ENCODE measurements around the gene NFILZ.

NFILZ gene, protein sequence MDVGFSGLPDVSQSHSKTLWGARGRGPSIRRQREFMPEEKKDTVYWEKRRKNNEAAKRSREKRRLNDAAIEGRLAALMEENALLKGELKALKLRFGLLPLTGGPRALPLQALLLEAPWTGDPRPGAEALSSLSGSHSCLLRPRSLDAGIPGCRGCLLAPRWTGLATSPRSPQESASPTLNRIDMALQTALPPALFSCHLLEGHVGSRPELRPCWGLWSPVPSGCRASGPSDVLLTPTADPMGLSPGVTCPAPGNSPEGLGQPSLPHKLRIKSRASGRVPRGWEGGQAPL

DNA sequence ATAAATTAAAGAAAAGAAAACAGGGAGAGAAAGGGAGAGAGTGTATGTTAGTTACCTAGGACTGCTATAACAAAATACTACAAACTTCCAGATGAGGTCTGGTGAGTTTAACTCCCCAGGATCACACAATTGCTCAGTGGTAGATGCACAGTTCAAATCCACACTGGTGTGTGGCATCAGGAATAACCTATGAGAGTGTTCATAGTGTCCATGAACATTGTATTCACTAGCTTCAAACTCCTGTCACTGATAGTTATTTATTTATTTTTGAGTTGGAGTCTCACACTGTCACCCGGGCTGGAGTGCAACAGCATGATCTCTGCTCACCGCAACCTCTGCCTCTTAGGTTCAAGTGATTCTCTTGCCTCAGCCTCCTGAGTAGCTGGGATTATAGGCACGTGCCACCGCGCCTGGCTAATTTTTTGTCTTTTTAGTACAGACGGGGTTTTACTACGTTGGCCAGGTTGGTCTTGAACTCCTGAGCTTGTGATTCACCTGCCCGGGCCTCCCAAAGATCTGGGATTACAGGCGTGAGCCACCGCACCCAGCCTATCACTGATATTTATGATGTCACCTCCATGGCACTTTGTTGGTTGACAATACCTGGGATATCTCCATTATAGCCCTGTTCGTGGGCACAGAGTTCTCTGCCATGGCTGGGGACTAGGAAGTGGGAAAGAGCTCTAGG lies at the start of gene NFILZ:
NFILZ (plus strand) TSS at position 638 of the 688 bp plus-strand sequence. CDS start 46,133 bp downstream, outside the sequence.
- DNase-seq, result no peak

DNA sequence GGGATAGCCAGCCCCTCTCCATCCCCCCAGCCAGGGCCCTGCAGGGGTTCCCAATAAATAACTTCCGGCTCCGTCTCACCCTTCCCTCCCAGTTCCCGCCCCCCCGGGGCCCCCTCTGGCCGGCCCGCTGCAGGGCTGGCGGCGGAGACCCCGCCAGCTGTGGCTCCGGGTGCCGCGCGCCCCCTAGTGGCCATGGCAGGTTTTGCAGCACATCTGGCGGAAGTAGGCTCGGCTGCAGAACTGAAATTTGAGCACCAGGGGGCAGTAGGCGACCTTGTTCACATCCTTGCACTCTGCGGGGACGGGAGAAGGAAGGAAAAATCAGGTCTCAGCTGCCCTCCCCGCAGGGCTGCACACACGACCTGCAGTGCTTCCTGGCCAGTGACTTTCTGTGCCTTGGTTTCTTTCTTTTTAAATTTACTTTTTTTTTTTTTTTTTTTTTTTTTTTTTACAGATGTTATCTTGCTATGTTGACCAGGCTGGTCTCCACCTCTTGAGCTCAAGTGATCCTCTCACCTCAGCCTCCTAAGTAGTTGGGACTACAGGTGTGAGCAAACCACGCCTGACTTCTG lies 49.6 kb upstream of the NFILZ start:
- DNase-seq, result peak; percentile 54

DNA sequence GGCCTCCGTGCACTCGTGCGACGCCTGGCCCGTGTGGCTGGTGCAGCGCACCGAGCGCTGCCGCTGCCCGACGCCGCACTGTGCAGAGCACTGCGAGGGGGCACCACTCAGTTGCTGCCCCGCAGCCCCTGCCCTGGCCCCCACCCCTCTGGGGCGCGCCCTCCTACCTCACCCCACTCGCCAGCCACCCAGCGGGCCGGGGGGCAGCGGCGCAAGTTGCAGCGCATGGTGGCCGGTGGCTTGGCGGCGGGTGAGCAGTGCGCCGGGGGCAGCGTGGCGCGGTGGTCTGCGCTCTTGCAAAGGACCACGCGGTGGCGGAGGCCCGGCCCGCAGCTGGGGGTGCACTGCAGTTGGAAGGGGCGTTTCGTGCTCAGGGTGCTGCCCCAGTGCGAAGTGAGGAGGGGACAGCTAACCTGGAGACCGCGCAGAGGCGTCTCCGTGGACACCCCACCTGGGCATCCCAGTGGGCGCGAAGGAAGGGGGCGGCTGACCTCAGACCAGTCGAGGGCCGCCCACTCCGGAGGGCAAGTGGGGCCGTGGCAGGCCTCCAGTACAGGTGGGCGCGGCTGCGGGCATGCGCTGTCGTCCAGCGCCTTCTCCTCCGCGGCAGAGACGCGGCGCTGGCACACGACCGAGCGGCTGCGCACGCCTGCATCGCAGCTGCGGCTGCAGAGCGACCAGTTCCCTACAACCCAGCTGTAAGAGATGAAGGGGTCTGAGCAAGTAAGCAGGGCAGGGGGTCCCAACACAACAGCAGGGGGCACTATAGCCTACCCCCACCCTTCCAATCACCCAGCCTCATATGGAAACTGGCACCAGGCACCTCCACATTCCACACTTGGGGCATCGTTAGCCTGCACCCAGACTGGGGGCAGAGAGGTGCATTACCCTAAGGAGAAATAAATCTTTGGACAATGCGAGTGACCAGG lies 45.2 kb upstream of the NFILZ start:
- no peak for DNase-seq

DNA sequence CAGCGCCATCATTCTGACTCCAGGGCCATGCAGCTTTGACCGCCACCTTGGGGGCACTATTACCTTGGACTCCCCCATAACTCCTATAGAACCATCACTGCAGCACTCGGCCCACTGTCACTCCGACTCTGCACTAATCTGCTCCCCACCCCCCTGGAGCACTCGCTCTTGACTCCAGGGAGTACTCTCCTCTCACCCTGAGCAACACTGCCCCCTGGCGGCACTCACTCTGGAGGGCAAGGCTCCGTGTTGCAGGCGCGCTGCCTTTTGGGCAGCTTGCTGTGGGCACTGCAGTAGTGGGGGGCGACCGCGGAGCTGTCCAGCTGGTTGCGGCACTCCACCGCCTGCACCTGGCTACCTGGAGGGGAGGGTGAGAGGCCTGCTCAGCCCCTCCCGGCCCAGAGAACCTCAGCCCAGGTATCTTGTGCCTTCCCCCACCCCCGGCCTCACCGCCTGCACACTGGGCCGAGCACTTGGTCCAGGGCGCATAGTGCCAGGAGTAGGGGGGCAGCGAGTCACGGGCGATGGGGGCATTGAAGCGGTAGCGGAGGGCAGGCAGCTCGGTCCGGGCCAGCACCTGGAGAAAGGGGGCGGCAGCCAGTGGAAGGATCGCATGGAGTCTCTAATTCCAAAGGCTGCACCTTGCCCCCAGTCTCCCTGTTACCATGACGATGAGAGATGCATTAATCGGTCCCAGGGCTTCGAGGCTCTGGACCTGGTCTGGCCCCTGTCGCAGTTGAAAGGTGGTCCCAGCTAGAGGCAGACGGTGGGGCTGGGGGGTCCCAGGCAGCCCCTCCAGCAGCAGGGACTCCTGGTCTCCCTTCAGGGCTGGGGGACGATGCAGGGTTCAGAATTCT lies 44.3 kb upstream of the NFILZ start:
- DNase-seq, result no peak

DNA sequence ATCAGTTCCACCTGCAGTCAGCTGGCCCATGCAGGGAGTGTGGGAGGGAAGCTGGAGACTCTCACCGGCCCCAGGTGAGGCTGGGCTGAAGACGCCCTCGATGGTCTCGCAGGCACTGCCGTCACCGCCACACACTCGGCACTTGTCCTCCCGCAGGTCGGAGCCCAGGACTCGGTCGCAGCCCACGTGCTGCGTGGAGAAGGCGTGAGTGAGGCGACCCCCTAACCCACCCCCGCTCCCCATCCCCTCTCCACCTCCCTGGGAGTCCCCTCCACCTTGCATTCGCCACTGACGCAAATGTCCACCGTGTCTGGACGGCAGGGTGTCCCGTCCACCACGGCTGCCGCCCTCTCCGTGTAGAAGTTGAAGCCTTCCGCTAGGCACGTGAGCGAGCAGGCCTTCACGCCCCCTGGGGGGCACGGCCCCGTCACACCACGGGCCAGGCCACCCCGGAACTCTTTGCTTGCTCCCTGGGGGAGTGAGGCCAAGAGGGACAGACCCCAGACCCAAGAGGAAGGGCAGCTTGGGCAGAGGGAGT lies 41.2 kb upstream of the NFILZ start:
- DNase-seq, result no peak

DNA sequence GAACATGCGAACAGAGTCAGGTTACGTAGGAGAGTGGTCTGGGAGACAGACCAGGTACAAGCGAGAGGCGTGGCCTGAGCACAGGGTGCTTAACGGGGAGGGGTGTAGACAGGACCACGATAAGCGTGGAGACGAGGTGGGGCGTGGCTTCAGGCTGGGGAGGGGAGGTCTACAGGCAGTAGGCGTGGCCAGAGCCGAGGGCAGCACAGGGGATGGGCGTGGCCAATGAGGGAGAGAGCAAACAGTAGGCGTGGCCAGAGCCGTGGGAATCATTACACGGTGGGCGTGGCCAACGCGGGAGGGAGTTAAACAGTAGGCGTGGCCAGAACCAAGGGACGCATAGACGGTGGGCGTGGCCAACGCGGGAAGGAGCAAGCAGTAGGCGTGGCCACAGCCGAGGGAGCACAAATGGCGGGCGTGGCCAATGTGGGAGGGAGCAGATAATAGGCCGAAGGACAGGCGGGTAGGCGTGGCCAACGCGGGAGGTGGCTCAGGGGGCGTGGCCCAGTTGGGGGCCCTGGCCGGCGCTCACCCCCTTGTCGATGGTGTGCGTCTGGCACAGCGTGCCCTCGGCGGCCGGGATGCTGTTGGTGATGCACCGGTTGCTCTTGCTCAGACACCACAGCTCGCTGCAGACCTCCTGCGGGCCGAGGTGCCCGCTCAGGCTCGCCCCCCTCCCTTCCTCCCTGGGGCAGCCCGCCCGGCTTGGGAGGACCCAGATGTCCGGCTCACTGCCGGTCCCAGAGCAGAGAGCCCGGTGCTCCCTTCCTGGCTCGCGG lies 38.0 kb upstream of the NFILZ start:
- no peak for DNase-seq

DNA sequence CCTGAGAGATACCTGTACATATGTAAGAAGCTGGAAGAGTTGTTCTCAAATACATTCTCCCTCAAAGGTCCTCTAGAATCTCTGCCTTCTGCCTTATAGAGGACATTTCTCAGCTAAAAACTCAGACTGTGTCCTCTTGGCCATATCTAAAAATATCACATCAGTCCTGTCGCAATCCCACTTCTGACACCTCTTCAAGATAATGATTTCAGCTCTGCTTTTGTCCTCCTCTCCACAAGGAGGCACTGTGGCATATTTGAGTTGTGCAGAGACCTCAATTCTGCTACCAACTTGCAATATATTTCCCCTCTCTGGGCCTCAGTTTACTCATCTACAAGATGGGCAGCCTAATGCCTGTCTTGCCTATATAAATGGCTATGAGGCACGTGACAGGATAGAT lies 36.5 kb upstream of the NFILZ start:
- no peak for DNase-seq

DNA sequence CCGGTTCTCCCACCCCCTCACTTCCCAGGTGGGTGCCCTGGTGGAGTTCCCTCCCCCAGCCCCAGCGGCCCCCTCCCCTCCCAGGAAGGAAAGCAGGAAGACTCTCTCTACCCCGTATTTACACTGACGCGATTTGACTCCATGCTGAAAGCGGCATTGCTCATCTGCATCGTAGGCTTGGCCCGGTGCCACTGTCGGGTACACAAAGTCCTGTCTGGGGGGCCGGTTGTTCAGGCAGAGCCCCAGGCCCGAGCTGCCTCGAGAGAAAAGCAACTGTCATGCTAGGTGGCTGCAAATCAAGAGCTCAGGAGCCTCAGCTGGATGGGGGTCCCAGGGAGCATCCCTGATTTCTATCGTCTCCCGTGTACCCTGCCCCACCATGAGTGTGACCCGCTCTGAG lies 34.8 kb upstream of the NFILZ start:
- DNase-seq, result no peak

DNA sequence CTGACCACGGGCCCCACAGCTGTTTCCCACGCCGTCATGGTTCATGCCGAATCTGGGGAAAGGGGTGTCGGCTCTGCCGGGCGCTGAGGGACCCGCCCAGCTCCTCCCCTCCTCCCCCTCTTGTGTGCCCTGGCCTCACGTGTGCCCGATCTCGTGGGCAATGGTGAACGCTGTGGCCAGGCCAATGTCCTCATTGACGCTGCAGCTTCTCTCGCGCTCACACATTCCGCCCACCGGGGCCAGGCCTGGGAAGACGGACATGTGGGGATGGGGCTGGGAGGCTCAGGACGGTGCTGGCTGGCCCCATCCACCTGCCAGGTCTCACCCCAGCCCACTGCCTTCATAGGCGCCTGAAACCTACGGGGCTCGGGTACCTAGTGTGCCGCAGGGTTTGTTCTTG lies 34.3 kb upstream of the NFILZ start:
- no peak for DNase-seq

DNA sequence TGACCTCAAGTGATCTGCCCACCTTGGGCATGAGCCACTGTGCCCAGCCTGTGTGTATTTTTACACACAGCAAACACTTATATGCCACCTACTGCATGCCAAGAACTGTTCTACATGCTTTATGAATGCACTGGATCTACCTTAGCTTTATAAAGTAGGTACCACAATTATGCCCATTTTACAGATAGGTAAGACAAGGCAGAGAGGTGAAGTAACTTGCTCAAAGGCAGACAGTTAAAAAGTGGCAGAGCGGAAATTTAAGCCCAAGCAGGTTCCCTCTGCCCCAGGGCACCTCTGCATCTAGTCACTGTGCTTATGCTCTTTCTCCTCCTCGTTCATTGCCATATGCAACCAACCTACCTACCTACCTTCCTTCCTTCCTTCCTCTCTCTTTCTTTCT lies 30.4 kb upstream of the NFILZ start:
- DNase-seq, result no peak

DNA sequence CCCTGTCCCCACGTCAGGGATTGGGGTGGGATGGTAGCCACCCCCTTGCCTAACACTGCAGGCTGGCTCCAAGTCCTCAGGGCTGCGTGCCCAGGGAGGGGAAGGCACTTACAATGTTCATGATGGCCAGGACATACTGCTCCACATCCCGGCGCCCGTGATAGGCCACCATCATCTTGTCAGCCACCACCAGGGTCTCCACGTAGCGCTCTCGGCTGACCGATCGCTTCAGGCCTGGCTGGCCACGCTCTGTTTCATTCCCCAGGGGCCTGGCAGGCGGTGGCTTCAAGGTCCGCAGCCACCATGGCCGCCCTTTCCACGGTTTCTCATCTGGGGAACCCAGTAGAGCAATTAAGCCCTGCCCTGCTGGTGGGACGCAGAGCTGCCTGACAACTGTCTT lies 29.6 kb upstream of the NFILZ start:
- no peak for DNase-seq

DNA sequence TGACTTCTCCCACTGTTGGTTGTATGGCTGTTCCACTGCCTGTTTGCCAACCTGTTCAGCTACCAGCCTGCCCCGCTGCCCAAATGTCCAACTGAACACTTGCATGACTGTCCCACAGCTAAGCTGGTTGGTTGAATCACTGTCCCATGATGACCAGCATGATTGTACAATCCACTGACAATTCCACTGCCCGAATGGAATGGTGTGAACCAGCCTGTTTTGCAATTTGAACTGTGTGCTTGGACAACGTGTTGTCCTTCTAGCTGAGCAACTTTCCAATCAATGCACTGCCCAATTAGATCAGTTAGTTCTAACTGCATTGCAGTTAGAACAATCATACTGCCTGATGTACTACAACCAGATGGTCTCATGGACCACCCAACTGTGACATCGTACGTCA lies 28.6 kb upstream of the NFILZ start:
- DNase-seq, result no peak

DNA sequence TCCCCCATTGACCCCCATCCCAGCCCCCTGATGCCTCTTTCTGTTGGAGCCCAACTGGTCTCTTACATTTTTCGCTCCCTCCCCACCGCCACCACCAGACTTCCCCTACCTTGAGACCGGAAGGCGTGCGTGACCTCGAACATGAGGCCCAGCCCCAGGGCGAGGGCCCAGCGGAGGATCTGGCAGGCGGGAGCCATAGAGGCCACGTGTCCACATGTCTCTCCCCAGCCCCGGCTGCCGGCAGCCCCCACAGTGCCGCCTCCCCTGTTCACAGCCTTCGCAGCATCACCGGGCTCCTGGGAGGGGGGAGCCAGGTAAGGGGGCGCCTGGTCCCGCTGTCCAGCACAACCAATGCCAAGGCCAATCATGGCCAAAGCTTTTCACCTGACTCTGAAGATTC lies 24.9 kb upstream of the NFILZ start:
- DNase-seq, result no peak

DNA sequence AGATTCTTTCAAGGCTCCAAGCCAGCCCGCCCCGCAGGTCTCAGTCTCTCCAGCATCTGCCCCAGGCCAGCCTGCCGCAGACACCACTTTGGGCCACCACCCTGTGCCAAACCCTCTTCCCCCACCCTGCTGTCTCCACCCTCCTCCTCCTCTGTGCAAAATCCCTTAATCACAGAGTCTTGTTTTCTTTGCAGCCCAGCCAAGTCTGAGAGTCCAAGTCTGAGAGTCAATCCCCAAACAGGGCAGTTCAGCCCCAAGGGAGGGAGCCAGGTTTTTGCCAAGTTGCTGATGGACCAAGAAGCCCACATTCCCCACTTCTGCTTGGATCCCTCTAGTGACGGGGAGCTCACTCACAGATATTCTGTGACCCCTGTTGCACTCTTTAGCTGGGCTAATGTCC lies 23.0 kb upstream of the NFILZ start:
- DNase-seq, result no peak

DNA sequence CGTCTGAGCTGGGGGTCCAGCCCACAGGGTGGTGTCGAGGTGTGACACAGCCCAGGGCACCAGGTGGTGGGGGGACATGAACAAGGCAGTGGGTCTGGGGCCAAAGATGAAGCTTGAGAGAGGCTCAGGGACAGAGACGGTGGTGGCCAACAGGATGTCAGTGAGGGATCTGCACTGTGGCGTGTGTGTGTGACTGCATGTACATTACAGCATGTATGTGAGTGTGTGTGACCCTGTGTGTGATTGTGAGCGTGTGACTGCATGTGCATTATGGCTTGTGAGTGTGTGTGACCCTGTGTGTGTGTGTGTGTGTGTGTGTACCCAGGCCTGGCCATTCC lies 21.5 kb upstream of the NFILZ start:
- no peak for DNase-seq

DNA sequence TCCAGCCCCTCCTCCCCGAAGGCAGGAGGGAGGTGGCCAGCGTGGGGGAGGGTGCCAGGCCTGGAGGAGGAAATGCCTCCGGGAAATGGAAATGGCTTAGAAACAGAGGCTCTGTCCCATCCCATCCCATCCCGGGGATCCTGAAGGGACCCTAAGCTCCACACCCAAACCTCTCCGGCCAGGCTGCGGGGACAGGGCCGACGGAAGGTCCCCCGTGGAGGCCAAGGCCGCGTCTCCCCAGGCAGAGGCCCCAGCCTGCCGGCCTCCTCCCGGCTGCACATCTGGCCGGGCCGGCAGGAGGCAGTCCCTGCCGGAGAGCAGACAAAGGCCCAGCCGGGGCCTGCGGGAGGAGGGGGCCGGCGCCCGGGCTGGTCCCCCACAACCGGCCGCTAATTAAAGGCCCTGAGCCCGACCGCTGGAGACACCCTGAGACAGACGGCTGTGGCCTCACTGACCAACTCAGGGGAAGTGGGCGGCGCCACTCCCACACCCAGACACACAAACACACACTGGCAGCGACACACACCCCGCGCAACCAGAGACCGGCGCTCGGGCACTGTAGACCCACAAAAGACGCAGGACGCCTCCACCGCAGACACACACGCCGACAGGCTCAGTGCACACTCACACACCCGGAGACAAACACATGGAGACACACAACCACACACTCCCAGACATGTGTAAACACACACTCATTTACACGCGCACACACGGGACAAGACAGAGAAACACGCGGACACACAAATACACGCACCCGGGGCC lies 21.0 kb upstream of the NFILZ start:
- DNase-seq, result no peak

DNA sequence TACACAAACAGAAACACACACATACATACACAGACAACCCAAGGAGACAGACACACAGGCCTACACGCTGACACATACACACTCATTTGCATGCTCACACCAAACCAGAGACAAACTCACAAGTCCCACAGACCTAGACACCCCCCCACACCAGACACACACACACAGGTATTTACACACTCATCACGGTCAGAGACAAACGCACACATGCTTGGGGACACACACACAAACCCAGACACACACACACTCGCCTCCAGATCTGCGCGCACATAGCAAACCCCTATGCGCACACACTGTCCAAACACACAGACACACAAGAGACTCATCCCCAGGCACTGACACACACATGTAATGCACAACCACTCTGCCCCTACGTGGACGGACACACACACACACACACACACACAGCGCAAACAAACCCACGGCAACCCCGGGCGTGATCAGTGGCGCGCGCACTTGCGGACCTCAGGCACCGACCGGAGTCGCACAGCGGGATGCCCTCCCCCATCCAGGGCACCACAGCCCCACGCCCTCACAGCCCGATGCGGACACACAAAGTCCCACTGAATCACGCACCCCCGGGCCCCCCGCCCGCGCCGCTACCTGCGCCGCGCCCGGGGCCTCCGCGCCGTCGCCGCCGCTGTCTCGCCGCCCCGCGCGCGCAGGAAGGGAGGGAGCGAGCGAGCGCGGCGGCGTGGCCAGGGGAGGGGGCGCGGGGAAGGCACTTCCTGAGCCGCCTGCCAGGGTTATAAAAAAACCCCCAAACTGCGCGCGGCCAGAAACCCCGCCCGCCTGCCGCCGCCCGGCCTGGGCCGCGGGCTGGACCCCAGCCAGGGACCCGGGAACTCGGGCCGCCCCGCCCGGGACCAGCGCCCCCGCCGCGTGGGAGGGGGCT lies 20.1 kb upstream of the NFILZ start, which contains the start of gene ADAMTS10:
ADAMTS10 (minus strand) TSS at position 675 of the 895 bp plus-strand sequence. CDS start 5,005 bp downstream, outside the sequence.
- DNase-seq, result no peak

DNA sequence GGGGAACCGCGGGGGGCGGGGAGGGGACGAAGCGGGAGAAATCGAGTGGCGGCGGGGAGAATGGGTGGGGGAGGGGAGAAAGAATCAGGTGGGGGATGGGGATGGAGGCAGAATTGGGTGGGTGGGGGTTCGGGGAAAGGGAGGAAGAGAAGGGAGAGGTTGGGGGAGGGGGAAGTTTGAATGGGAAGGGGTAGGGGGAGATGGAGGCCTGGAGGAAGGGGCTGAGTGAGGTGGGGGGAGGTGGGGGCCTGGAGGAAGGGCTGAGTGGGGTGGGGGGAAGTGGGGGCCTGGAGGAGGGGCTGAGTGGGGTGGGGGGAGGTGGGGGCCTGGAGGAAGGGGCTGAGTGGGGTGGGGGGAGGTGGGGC lies 19.5 kb upstream of the NFILZ start:
- no peak for DNase-seq

DNA sequence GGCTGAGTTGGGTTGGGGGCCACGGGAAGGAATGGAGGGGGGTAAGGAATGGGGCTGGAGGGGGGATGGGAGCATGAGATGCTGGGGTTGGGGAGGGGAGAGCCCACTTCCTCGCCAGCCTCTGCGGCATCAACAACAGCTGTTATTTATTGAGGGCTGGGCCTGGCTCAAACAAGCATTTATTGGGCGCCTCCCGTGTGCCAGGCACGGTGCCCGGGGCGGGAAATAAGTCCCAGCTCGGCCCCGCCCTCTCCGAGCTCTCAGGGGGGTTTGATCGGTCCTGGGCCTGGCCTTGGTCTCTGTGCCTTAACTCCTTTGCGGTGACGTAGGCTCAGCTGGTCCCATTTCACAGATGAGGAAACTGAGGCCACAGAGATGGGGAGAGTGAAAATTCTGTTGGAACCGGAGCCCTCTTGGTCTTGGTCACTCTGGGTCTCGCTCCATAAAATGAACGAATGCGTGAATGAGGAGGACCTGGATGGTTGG lies 19.0 kb upstream of the NFILZ start:
- DNase-seq, result no peak

Measured in NCI-H1092 (cell line).